Left colon (tissue), 2 donors: ENCODE data around the gene SEPTIN3. TPM values are rescaled to one million over a fixed set of nuclear protein-coding genes. Genes with fewer than 3 reads are reported as not detected.
A peak's percentile ranks its signal among the peaks of the same experiment; 100 is the strongest.

ENCODE experiments used
- ATAC-seq: fragments of 200-7000 bp; cut with Tn5 transposase; one replicate; pipeline ENCODE4 v1.9.1; 2020; ENCODE audit warnings: mild to moderate bottlenecking, moderate library complexity
- DNase-seq, 2 donors: peaks; one replicate each; pipeline ENCODE4 v3.0.0-alpha.2; 2020
- intact Hi-C, 2 donors: fragments of 100-400 bp; cut with DNase I in 1 of 2; cut with micrococcal nuclease in 1 of 2; formaldehyde crosslinking; loops; one replicate each; pipeline versions ENCODE4 v1.11.2 to v1.14.0; 2022; cut with DNase I, micrococcal nuclease
- total RNA-seq, 2 donors: library from RNA; stranded (reverse); fragmentation: NEBNext Ultra II Directional; extraction: Animal tissue kit (Norgen Biotek cat#: 25700); gene quantifications; one replicate each; pipeline ENCODE4 v1.2.1, GENCODE V29; 2021
- donor health status: DM: no; HTN: no; CAD: no.
- donor health status: DM: yes; HTN: yes; CAD: no.

Gene SEPTIN3
- total RNA-seq, 2 donors from 2014 or later: 0.43 to 0.56 TPM

DNA sequence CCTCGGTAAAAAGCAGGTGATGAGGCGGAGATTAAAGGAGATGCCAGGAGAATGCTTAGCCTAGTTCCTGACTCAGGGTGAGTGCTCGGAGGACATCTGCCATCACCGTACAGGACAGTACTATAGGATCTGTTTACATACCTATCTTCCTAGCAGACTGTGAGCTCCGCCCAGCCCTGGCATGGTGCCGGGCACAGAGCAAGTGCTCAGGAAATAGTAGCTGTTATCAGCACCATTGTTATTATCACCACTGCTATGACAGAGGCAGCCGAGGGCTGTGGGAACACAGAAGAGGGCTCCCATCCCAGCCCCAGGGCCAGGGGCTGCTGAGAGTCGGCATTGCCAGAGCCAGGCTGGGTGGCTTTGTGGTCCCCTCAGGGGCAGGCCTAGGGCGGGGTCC lies 642 bp upstream of the SEPTIN3 start:
- ATAC-seq: peak; percentile 82
- DNase-seq: peak in 1 of 2 donors; percentile 63
- intact Hi-C loops: no loop called here

DNA sequence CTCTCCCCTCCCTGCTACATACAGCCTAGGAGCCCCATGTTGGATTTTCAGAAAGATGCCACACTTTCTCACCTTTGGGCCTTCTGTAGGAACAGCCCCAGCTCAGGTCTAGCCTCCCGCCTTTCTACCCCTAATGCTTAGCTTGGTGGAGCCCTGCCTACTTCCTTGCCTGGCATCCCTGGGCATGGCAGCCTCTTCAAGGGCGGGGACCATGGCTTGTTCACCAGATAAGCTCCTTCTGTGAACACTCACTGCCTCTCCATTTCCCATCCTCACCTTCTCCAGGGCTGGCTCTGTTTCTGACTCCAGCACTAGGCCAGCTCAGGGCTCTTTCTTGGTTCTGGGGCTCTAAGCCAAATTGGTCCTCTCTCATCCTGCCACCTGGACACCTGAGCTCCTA lies 1.4 kb downstream of the SEPTIN3 start:
- intact Hi-C loops: loop anchor here in 1 of 2 donors (10.0 kb wide), 1 partner anchor 494 kb away; no protein-coding TSS in a partner anchor
- DNase-seq: no peak
- no peak for ATAC-seq

DNA sequence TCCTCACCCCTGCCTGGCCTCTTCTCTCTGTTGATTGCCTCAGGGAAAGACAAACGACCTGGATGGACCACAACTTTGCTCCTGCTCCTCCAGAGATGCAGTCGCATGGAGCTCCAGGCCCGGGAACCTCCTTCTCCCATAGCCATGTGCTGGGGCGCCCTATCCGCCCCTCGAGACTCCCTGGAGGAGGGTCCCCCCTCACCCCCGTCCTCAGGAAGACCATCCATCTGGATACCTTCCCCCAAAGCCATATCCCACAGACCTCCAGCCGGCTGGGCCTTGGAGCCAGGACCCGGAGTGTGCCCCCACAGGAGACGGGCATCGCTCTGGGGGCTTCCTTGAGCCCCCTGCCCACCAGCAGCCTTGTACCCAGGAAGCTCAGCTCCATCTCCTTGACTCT lies 2.2 kb downstream of the SEPTIN3 start:
- ATAC-seq: no peak
- DNase-seq: no peak
- intact Hi-C loops: loop anchor here in 1 of 2 donors (10.0 kb wide), 1 partner anchor 493 kb away; no protein-coding TSS in a partner anchor

DNA sequence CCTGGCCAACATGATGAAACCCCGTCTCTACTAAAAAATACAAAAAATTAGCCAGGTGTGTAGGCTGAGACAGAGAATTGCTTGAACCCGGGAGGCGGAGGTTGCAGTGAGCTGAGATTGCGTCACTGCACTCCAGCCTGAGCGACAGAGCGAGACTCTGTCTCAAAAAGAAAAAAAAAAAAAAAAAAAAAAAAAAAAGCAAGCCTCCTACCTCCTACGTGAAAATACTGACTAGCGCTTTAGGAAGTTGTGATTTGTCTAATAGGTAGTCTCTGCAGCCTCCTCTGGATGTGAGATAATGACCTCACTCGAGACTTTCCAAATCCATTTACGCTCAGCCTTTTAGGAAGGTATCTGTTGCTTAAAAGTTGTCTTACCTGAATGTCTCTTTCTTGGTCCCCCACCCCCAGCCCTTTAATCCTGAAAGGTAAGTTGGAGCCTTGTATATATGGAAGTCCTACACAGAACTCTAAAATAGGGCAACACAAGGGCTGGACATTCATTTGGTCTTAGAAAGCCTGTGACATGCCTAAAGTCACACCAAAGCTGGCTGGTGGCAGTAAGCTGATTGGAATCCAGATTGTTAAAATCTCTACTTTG lies 5.5 kb downstream of the SEPTIN3 start:
- intact Hi-C loops: loop anchor here in 1 of 2 donors (10.0 kb wide), 1 partner anchor 490 kb away; no protein-coding TSS in a partner anchor
- ATAC-seq (no peak), DNase-seq (no peak)

DNA sequence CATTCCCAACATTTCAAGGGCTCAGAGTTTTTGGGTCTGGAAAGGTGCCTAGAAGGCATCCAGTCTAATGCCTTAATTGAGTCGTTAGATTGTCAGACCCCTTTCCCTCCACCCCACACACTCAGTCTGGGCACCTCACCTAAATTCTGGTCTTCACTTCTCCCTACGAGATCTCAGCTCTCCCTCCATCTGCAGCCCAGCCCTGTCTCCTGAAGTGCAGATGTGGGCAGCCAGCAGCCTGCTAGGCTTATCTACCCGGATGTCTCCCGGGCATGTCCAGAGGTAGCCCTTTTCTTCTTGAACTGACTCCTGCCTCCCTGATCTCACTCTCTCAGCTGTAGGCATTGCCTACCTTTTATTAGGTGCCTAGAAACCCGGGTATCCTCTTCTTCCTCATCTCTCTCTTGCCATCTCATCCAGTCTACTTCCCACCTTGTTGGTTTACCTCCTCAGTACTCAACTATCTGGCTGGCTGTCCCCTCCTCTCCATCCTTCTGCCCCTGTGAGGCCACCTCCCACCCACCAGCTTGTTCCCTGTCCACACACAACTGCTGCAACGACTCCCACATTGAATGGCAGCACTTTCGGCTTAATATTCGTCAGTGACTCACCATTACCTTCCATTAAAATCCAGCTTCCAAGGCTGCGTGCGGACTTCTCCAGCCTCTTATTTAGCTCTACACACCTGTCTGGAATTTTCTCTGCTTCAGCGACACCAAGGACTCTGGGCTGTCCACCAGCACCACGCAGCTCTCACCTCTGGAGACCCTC lies 6.2 kb downstream of the SEPTIN3 start:
- ATAC-seq: no peak
- DNase-seq: no peak
- intact Hi-C loops: loop anchor here in 1 of 2 donors (10.0 kb wide), 1 partner anchor 489 kb away; no protein-coding TSS in a partner anchor

DNA sequence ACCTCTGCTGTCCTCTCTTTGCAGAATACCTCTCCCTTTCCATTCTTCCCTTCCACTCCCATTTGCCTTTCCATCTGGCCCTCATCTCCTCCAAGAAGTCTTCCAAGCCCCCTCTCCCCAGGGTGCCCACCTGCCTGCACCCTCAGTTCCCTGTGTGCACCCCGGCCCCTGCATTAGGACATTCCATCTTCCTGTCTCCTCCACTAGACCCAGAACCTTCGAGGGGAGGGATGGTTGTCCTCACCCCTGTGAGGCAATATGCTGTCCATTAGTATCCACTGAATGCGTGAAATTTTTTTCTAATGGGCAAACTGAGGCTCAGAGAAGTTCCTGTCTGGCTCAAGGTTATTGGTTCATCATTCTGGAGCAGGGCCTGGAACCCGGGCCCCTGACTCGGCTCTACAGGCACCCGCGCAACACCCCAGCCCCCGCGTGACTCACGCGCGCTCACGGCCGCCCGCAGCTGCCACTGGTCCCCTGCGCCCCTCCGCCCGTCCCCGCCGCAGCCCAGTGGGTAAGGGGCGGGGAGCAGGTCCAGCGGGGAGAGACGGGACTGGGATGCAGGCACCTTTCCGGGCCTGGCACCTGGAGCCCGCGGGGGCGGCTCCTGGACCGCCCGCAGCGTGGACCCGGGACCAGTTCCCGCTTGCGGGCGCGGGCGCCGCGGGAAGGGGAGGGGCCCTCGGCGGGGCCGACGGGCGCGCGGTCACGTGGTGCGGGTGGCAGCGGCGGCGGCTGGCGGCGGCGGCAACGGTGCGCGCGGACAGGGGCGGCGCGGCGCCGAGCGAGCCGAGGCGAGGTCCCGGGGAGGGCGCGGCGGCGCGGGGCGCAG lies 7.0 kb downstream of the SEPTIN3 start:
- DNase-seq: peak in 1 of 2 donors; percentile 59
- intact Hi-C loops: loop anchor here in 1 of 2 donors (10.0 kb wide), 1 partner anchor 489 kb away; no protein-coding TSS in a partner anchor
- peak; percentile 94 for ATAC-seq

DNA sequence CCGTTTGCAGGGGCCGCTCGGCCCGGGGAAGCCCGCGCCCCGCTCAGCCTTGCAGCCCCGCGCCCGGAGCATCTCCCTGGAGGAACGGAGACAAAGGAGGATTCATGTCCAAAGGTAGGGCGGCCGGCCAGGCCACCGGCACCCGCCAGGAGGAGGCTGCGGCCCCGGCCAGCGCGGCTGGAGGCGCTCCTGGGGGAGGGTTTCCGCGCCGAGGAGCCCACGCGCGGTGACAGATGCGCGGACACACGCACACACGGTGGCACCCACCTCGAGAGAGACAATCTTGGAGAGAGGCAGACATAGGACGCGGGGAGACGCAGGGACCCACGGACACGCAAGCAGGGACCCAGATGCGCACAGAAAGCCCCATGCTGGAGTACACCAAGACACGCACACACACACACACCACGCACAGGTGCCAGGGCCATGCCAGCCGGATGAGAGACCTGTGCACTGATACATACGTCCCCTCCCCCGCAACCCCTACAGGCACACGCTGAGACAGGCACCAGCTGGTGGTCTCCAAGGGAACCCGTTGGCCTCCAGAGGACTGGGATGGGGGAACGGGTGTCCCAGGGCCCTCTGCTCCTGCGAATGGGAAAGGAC lies 7.8 kb downstream of the SEPTIN3 start:
- DNase-seq (no peak), ATAC-seq (peak; percentile 19)
- intact Hi-C loops: loop anchor here in 1 of 2 donors (10.0 kb wide), 1 partner anchor 488 kb away; no protein-coding TSS in a partner anchor

DNA sequence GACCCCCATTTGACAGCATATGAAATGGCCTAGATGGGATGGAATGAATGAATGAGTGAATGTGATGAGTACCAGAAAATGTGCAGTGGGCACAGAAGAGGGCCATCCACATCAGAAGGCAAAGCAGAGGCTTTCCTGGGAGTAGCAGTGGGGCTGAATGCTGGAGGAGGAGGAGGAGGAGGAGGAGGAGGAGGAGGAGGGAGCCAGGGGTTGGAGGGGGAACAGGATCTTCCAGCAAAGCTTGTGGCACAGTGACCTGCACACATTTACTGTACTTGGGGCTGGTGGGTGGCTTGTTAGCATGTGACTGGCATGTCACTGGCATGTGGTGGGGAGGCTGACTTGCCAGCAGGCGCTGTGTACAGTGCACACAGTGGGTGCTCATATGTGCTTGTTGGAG lies 9.5 kb downstream of the SEPTIN3 start:
- no peak for ATAC-seq
- intact Hi-C loops: loop anchor here in 1 of 2 donors (10.0 kb wide), 1 partner anchor 486 kb away; no protein-coding TSS in a partner anchor
- no peak for DNase-seq

DNA sequence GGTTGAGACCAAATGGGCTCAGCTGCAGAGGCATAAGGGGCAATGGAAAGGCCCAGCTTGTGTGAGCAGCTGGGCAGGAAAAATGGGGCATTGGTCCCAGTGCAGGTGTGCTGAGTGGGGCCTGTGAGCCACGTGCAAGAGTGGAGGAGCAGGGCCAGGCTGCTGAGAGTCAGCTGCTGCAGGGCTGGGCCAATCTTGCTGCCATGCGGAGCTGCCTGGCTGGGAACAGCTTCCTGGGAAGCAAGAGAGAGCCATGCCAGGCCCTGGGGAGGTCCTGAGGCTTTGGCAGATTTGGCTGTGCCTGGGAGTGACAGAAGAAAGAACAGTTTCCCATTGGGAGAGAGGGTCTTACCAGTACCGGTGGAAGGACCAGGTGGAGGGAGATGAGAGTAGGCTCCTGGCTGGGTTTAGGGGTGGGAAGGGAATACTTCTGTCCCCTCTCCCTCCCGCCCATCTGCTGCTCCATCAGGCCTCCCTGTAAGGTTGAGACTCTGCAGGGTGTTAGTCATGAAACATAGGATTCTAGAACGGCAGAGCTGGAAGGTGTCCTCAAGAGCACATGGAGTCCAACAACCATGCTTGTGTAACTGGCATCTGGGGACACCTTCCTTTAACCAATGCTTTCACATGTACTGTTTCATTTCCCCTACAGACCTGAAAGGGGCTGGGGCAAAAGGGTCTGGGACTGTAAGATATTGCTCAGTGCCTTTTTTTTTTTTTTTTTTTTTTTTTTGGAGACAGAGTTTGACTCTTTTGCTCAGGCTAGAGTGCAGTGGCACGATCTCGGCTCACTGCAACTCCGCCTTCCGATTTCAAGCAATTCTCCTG lies 10.4 kb downstream of the SEPTIN3 start:
- ATAC-seq (no peak), DNase-seq (no peak)
- intact Hi-C loops: loop anchor here in 1 of 2 donors (10.0 kb wide), 1 partner anchor 485 kb away; no protein-coding TSS in a partner anchor

DNA sequence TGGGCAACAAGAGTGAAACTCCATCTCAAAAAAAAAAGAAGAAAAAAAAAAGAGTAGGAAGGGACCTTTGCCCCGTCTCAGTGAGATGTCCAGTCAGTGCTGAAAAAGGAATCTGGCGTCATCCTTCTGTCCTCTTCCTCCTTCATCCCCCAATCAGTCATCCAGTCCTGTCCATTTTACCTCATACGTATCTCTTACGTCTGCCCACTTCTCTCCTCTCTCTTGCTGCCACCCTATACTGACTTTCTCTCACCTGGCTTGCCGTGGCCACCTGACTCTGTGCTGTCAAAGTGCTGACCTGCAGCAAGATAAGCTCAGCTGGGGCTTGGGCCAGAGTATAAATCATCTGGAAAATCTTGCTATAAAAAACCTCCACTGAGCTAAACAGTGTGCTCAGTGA lies 13.6 kb downstream of the SEPTIN3 start:
- intact Hi-C loops: no loop called here
- DNase-seq (no peak), ATAC-seq (no peak)

DNA sequence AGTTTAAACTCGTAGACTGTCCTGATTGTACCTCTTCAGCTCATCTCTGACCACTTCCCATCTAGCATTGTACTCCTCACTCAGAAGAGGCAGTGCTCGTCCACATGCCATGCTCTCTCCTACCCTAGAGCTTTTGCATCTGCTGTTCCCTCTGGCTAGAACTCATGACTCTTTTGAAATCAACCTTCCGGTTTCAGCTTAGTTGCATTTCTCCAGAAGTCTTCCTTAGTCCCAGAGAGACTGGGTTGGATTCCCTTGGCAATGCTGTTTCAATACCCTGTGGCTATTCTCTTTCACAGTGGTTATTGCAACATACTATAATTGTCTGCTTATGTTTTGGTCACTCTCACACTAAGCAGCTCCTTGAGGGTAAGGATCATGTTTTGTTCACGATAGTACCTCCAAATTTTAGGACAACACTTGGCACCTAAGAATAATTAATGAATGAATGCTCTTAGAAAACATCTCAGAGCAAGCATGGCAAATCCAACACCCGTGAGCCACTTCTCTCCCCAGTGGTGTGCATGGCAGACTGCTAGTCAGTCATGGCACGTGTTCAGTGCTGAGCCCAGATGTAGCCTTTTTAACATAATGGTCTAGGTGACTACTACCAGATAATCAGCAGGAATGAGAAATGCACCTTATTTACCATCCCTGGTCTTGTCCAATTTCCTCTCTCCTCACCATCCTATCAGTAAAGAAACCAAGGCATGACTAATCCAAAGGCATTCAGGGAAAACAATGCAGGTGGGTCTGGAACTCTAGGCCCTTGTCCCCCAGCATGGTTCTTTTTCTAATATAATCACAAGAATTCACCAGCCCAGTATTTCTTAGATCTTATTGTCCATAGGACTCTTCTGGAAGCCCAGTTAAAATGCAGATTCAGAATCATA lies 14.5 kb downstream of the SEPTIN3 start:
- no peak for DNase-seq
- intact Hi-C loops: no loop called here
- no peak for ATAC-seq

DNA sequence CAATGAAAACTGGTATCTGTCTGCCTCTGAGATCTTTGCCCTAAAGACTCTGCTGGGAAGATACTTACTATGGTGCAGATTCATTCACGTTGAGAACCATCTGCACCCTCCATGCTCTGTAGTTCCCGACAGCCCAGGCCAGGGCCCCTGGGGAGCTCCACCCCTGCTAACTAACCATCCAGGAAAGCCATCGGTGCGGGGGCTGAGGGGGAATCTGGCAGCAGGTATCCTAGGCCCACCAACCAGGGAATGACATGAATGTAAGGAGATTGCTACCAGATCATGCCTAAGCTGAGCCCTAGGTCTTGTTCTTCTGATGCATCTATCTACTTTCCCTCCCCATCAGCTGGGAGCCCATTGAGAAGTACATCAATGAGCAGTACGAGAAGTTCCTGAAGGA lies 18.0 kb downstream of the SEPTIN3 start:
- DNase-seq (no peak), ATAC-seq (no peak)
- intact Hi-C loops: no loop called here

DNA sequence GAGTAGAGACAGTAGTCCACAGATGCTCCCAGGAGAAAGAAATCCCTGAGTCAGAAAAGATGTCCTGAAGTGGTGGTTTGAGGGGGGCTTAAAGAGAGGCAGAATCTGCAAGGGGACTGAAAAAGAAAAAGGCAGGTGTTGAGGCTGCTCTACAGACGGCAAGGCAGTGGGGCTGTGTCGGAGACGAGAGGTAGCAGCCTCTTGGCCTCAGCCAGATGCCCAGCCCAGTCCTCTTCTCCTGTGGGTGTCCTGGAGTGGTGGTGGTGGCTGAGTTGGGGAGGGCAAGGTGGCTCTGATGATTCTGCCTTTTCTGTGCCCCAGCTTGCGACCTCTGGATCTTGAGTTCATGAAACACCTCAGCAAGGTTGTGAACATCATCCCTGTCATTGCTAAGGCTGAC lies 20.0 kb downstream of the SEPTIN3 start:
- intact Hi-C loops: no loop called here
- DNase-seq (no peak), ATAC-seq (no peak)

DNA sequence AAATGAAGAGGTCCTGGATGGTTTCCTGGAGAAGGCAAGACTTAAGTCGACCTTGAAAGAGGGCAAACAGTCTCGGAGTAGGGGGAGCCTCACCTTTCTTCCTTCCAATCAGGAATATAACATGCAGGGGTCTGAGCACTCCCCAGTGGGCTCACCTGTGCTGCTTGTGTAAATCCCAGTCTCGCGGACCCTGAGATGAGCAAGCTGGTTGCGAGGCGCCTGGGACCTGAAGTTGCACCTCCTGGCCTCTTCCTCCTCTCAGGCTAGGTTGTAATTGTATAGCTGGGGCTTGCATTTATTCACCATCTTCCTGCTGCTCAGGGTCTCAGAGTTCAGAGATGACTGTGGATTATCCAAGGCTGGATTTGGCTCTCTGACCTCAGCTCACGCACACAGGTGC lies 21.9 kb downstream of the SEPTIN3 start:
- DNase-seq (no peak), ATAC-seq (no peak)
- intact Hi-C loops: no loop called here

DNA sequence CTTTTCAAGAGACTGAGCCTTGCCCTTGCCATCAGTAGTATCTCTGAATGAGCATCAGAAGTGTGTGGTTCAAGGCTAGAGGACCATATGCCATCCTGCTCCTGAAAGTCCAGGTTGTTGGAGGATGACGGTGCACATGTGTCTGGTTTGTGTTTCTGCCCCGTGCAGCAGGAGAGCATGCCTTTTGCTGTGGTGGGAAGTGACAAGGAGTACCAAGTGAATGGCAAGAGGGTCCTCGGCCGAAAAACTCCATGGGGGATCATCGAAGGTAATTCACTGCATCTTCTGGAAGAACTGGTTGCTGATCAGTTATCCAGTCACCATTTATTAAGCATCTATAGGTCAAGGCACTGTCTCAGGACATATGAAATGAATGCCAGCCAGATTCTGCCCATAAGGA lies 23.3 kb downstream of the SEPTIN3 start:
- intact Hi-C loops: no loop called here
- no peak for ATAC-seq
- DNase-seq: no peak

DNA sequence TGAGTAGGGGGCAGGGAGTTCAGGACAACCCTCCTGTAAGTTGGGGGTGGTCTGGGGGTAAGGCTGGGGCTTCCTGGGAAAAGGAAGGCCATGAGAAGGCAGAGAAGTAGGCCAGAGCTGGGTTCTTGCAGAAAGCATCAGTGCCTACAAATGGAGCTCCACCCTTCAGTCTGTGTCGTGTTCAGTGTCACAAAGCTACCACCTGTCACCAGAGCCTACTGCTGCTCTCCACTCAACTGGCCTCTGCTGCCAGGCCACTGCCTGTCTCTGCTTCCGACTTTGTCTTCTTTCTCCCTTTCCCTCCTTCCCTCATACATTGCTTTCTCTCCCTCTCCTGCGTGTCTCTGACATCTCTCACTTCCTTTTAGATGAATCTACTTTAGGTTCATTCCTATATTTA lies 26.0 kb downstream of the SEPTIN3 start:
- no peak for ATAC-seq
- DNase-seq: no peak
- intact Hi-C loops: no loop called here

DNA sequence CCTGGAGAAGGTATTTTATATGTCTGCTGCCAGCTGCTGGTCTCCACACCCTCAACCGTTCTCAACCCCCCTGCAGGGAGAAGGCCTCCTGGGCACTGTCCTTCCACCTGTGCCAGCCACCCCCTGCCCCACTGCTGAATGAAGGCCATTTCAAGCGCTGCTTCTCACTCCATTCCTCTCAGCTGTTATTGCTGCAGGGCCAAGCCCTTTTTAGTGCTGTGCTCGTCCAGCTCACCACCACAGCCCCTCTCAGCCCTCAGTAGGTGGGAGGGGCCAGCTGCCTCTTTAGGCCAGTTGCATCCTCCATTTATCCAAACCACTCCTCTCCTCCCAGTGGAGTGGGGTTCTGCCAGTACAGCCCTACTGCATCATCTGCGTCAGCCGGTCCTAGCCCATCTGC lies 27.6 kb downstream of the SEPTIN3 start:
- no peak for ATAC-seq
- no peak for DNase-seq
- intact Hi-C loops: no loop called here
